Activated CD4-positive, CD25-positive, alpha-beta regulatory T cell (primary cell): ENCODE data around the gene TBCD.

Source experiments
- DNase-seq, 4 experiments: peaks; one replicate each; lab custom pipeline; 2025; lab: John Stamatoyannopoulos, UW

TBCD gene

GRCh38 chr17:82858376-82859126 is 106.7 kb downstream of the TBCD start:
- no peak for DNase-seq

GRCh38 chr17:82859431-82860403 is 107.9 kb downstream of the TBCD start:
- DNase-seq = peak in 2 of 4 experiments; percentile 24 to 25

- no peak for DNase-seq
Measured at GRCh38 chr17:82860606-82861392, 108.9 kb downstream of the TBCD start.

- DNase-seq = no peak
Measured at GRCh38 chr17:82861393-82861775, 109.5 kb downstream of the TBCD start.

GRCh38 chr17:82862191-82862590 is 110.3 kb downstream of the TBCD start:
- DNase-seq = no peak

- no peak for DNase-seq
Measured at GRCh38 chr17:82862737-82863382, 111.0 kb downstream of the TBCD start.

GRCh38 chr17:82863383-82863940 is 111.6 kb downstream of the TBCD start:
- DNase-seq = no peak

GRCh38 chr17:82863941-82864712 is 112.3 kb downstream of the TBCD start:
- DNase-seq = peak; percentile 29 to 66 (median 60)

GRCh38 chr17:82864713-82865248 is 112.9 kb downstream of the TBCD start:
- DNase-seq = no peak

GRCh38 chr17:82865274-82865673 is 113.4 kb downstream of the TBCD start:
- DNase-seq = no peak

GRCh38 chr17:82865774-82866395 is 114.0 kb downstream of the TBCD start:
- no peak for DNase-seq

- DNase-seq = no peak
Measured at GRCh38 chr17:82866590-82867191, 114.8 kb downstream of the TBCD start.

GRCh38 chr17:82867763-82868325 is 116.0 kb downstream of the TBCD start:
- no peak for DNase-seq

- no peak for DNase-seq
Measured at GRCh38 chr17:82868715-82869131, 116.9 kb downstream of the TBCD start.

GRCh38 chr17:82869536-82869935 is 117.7 kb downstream of the TBCD start:
- DNase-seq = no peak

- DNase-seq = no peak
Measured at GRCh38 chr17:82870091-82870491, 118.2 kb downstream of the TBCD start.

GRCh38 chr17:82870541-82870940 is 118.7 kb downstream of the TBCD start:
- DNase-seq = no peak

GRCh38 chr17:82871056-82871775 is 119.4 kb downstream of the TBCD start:
- DNase-seq = no peak
